ENCODE results near the gene SAP30BP.

Gene SAP30BP

GRCh38 chr17:75631353-75631752 is 35.8 kb upstream of the SAP30BP start:
- no peak overlapping the region for H2BK15ac ChIP-seq (ENCODE audit: low read depth, poor library complexity, severe bottlenecking)
- WGBS = 97% methylated on average over 27 of the region's 27 CpGs
- H3K27me3 ChIP-seq (ENCODE audit: control insufficient read depth in 1 of 2, insufficient read depth in 1 of 2, low read length in 2 of 2) = no peaks in the 10 kb centered on the region
- no peak overlapping the region for H3K14ac ChIP-seq (ENCODE audit: low read length in 2 of 2)
- H3K4me1 ChIP-seq (ENCODE audit: control insufficient read depth, insufficient read depth, low read depth, low read length) = peaks cover 32% of the 10 kb centered on the region
- H2BK120ac ChIP-seq (ENCODE audit: low read depth, low read length) = no peak overlapping the region
- H3K18ac ChIP-seq (ENCODE audit: low read depth in 1 of 2, low read length in 2 of 2) = no peak overlapping the region
- no peak overlapping the region for H3K4ac ChIP-seq (ENCODE audit: low read depth in 1 of 2, low read length in 2 of 2)
- H3K9me3 ChIP-seq (ENCODE audit: control insufficient read depth, low read length) = no peaks in the 10 kb centered on the region
- no peak overlapping the region for H2BK5ac ChIP-seq (ENCODE audit: low read depth, low read length, poor library complexity, severe bottlenecking)
- peaks cover 2% of the 10 kb centered on the region for H3K79me1 ChIP-seq (replicated peaks; ENCODE audit: low read length, poor library complexity, severe bottlenecking)
- H3K4me3 ChIP-seq (ENCODE audit: insufficient read depth in 1 of 2, low read depth in 1 of 2, low read length in 2 of 2) = no peak overlapping the region
- H4K8ac ChIP-seq (ENCODE audit: low read length) = no peak overlapping the region
- no peak overlapping the region for H2BK12ac ChIP-seq (ENCODE audit: low read length in 2 of 2)
- no peak overlapping the region for H3K27ac ChIP-seq (ENCODE audit: low read length, poor library complexity, severe bottlenecking)
- H3K9ac ChIP-seq (ENCODE audit: low read length) = no peak overlapping the region
- H3K23ac ChIP-seq (ENCODE audit: low read length in 2 of 2) = no peak overlapping the region
- no peak overlapping the region for H4K91ac ChIP-seq (ENCODE audit: low read length)
- H3K4me2 ChIP-seq (ENCODE audit: low read length, poor library complexity, severe bottlenecking) = no peak overlapping the region
- no peak for DNase-seq
- peaks cover 4 to 54% of the 10 kb centered on the region in 2 experiments for H3K36me3 ChIP-seq (ENCODE audit: control insufficient read depth in 1 of 2, insufficient read depth in 2 of 2, low read depth in 1 of 2, low read length in 2 of 2)
- H2AFZ ChIP-seq (ENCODE audit: low read depth, low read length) = no peak overlapping the region
- no peak overlapping the region for H2AK5ac ChIP-seq (ENCODE audit: low read length, severe bottlenecking)

GRCh38 chr17:75632428-75632827 is 34.7 kb upstream of the SAP30BP start:
- H3K9me3 ChIP-seq (ENCODE audit: control insufficient read depth, low read length) = no peaks in the 10 kb centered on the region
- H2BK15ac ChIP-seq (ENCODE audit: low read depth, poor library complexity, severe bottlenecking) = no peak overlapping the region
- H4K91ac ChIP-seq (ENCODE audit: low read length) = no peak overlapping the region
- no peak overlapping the region for H2BK120ac ChIP-seq (ENCODE audit: low read depth, low read length)
- WGBS = 80% methylated on average over 12 of the region's 12 CpGs
- DNase-seq = no peak
- H3K14ac ChIP-seq (ENCODE audit: low read length in 2 of 2) = no peak overlapping the region
- H3K9ac ChIP-seq (ENCODE audit: low read length) = peak overlapping the region; percentile 70
- no peak overlapping the region for H3K4me3 ChIP-seq (ENCODE audit: insufficient read depth in 1 of 2, low read depth in 1 of 2, low read length in 2 of 2)
- H3K4ac ChIP-seq (ENCODE audit: low read depth in 1 of 2, low read length in 2 of 2) = no peak overlapping the region
- H4K8ac ChIP-seq (ENCODE audit: low read length) = peak overlapping the region; percentile 39
- H2AFZ ChIP-seq (ENCODE audit: low read depth, low read length) = no peak overlapping the region
- H3K4me2 ChIP-seq (ENCODE audit: low read length, poor library complexity, severe bottlenecking) = no peak overlapping the region
- no peak overlapping the region for H2BK5ac ChIP-seq (ENCODE audit: low read depth, low read length, poor library complexity, severe bottlenecking)
- H2AK5ac ChIP-seq (ENCODE audit: low read length, severe bottlenecking) = peak overlapping the region; percentile 11
- peaks cover 4 to 54% of the 10 kb centered on the region in 2 experiments for H3K36me3 ChIP-seq (ENCODE audit: control insufficient read depth in 1 of 2, insufficient read depth in 2 of 2, low read depth in 1 of 2, low read length in 2 of 2)
- no peaks in the 10 kb centered on the region for H3K27me3 ChIP-seq (ENCODE audit: control insufficient read depth in 1 of 2, insufficient read depth in 1 of 2, low read length in 2 of 2)
- peaks cover 37% of the 10 kb centered on the region for H3K4me1 ChIP-seq (ENCODE audit: control insufficient read depth, insufficient read depth, low read depth, low read length)
- H3K23ac ChIP-seq (ENCODE audit: low read length in 2 of 2) = no peak overlapping the region
- peaks cover 2% of the 10 kb centered on the region for H3K79me1 ChIP-seq (replicated peaks; ENCODE audit: low read length, poor library complexity, severe bottlenecking)
- no peak overlapping the region for H3K18ac ChIP-seq (ENCODE audit: low read depth in 1 of 2, low read length in 2 of 2)
- H2BK12ac ChIP-seq (ENCODE audit: low read length in 2 of 2) = peak overlapping the region in 1 of 2 experiments; percentile 37
- H3K27ac ChIP-seq (ENCODE audit: low read length, poor library complexity, severe bottlenecking) = no peak overlapping the region

GRCh38 chr17:75632863-75633485 is 34.2 kb upstream of the SAP30BP start, which contains the start of gene SMIM5:
SMIM5 (plus strand) TSS chr17:75633434; CDS start chr17:75640202, 6,768 bp downstream.
- Histone ChIP-seq H3K14ac (ENCODE audit: low read length in 2 of 2) (peak within 1 kb of the TSS in 1 of 2 experiments; percentile 55), H2BK12ac (ENCODE audit: low read length in 2 of 2) (peak within 1 kb of the TSS; percentile 23 to 85), H3K4ac (ENCODE audit: low read depth in 1 of 2, low read length in 2 of 2) (peak within 1 kb of the TSS; percentile 4 to 39), H3K4me1 (ENCODE audit: control insufficient read depth, insufficient read depth, low read depth, low read length) (peaks cover 37% of the 10 kb centered on the region), H2AK5ac (ENCODE audit: low read length, severe bottlenecking) (peak within 1 kb of the TSS; percentile 11), H2BK15ac (ENCODE audit: low read depth, poor library complexity, severe bottlenecking) (no peak within 1 kb of the TSS), H3K18ac (ENCODE audit: low read depth in 1 of 2, low read length in 2 of 2) (peak within 1 kb of the TSS; percentile 46 to 62), H4K91ac (ENCODE audit: low read length) (peak within 1 kb of the TSS; percentile 67), H3K9me3 (ENCODE audit: control insufficient read depth, low read length) (no peaks in the 10 kb centered on the region), H3K23ac (ENCODE audit: low read length in 2 of 2) (no peak within 1 kb of the TSS), H3K27ac (ENCODE audit: low read length, poor library complexity, severe bottlenecking) (peak within 1 kb of the TSS; percentile 72), H3K9ac (ENCODE audit: low read length) (peak within 1 kb of the TSS; percentile 70), H2AFZ (ENCODE audit: low read depth, low read length) (peak within 1 kb of the TSS; percentile 60), H3K4me3 (ENCODE audit: insufficient read depth in 1 of 2, low read depth in 1 of 2, low read length in 2 of 2) (peak within 1 kb of the TSS in 1 of 2 experiments; percentile 40), H2BK120ac (ENCODE audit: low read depth, low read length) (no peak within 1 kb of the TSS), H3K36me3 (ENCODE audit: control insufficient read depth in 1 of 2, insufficient read depth in 2 of 2, low read depth in 1 of 2, low read length in 2 of 2) (peaks cover 4 to 57% of the 10 kb centered on the region in 2 experiments), H4K8ac (ENCODE audit: low read length) (peak within 1 kb of the TSS; percentile 64), H3K79me1 (replicated peaks; ENCODE audit: low read length, poor library complexity, severe bottlenecking) (peaks cover 2% of the 10 kb centered on the region), H3K27me3 (ENCODE audit: control insufficient read depth in 1 of 2, insufficient read depth in 1 of 2, low read length in 2 of 2) (no peaks in the 10 kb centered on the region), H2BK5ac (ENCODE audit: low read depth, low read length, poor library complexity, severe bottlenecking) (no peak within 1 kb of the TSS), H3K4me2 (ENCODE audit: low read length, poor library complexity, severe bottlenecking) (peak within 1 kb of the TSS; percentile 59)
- 23% methylated on average over 19 of the region's 19 CpGs for WGBS
- peak; percentile 95 for DNase-seq

- no peak overlapping the region for H2BK5ac ChIP-seq (ENCODE audit: low read depth, low read length, poor library complexity, severe bottlenecking)
- H3K27me3 ChIP-seq (ENCODE audit: control insufficient read depth in 1 of 2, insufficient read depth in 1 of 2, low read length in 2 of 2) = no peaks in the 10 kb centered on the region
- 19% methylated on average over 26 of the region's 27 CpGs for WGBS
- H2BK120ac ChIP-seq (ENCODE audit: low read depth, low read length) = no peak overlapping the region
- peak overlapping the region in 1 of 2 experiments; percentile 55 for H3K14ac ChIP-seq (ENCODE audit: low read length in 2 of 2)
- H3K18ac ChIP-seq (ENCODE audit: low read depth in 1 of 2, low read length in 2 of 2) = peak overlapping the region in 1 of 2 experiments; percentile 62
- DNase-seq = peak; percentile 95
- peak overlapping the region; percentile 67 for H4K91ac ChIP-seq (ENCODE audit: low read length)
- H3K9me3 ChIP-seq (ENCODE audit: control insufficient read depth, low read length) = no peaks in the 10 kb centered on the region
- H2BK15ac ChIP-seq (ENCODE audit: low read depth, poor library complexity, severe bottlenecking) = no peak overlapping the region
- peak overlapping the region; percentile 11 for H2AK5ac ChIP-seq (ENCODE audit: low read length, severe bottlenecking)
- H3K36me3 ChIP-seq (ENCODE audit: control insufficient read depth in 1 of 2, insufficient read depth in 2 of 2, low read depth in 1 of 2, low read length in 2 of 2) = peaks cover 4 to 53% of the 10 kb centered on the region in 2 experiments
- H2BK12ac ChIP-seq (ENCODE audit: low read length in 2 of 2) = peak overlapping the region; percentile 23 to 85
- no peak overlapping the region for H3K23ac ChIP-seq (ENCODE audit: low read length in 2 of 2)
- peak overlapping the region; percentile 59 for H3K4me2 ChIP-seq (ENCODE audit: low read length, poor library complexity, severe bottlenecking)
- H3K27ac ChIP-seq (ENCODE audit: low read length, poor library complexity, severe bottlenecking) = peak overlapping the region; percentile 72
- peak overlapping the region; percentile 64 for H4K8ac ChIP-seq (ENCODE audit: low read length)
- peak overlapping the region; percentile 4 to 39 for H3K4ac ChIP-seq (ENCODE audit: low read depth in 1 of 2, low read length in 2 of 2)
- H3K9ac ChIP-seq (ENCODE audit: low read length) = peak overlapping the region; percentile 70
- peak overlapping the region in 1 of 2 experiments; percentile 40 for H3K4me3 ChIP-seq (ENCODE audit: insufficient read depth in 1 of 2, low read depth in 1 of 2, low read length in 2 of 2)
- H3K4me1 ChIP-seq (ENCODE audit: control insufficient read depth, insufficient read depth, low read depth, low read length) = peaks cover 37% of the 10 kb centered on the region
- peak overlapping the region; percentile 60 for H2AFZ ChIP-seq (ENCODE audit: low read depth, low read length)
- peaks cover 2% of the 10 kb centered on the region for H3K79me1 ChIP-seq (replicated peaks; ENCODE audit: low read length, poor library complexity, severe bottlenecking)
Observed at GRCh38 chr17:75633486-75634375, 33.4 kb upstream of the SAP30BP start.

Data from mesenchymal stem cell (in vitro differentiated cells and primary cell).